ENCODE results near the gene ARHGAP25.

ARHGAP25 gene

GRCh38 chr2:68857202-68857845, 122.7 kb downstream of the ARHGAP25 start:
- DNase-seq (ENCODE audit: extremely low read depth in 1 of 2, low read depth in 1 of 2), result no peak

GRCh38 chr2:68857855-68858456, 123.3 kb downstream of the ARHGAP25 start:
- DNase-seq (ENCODE audit: extremely low read depth in 1 of 2, low read depth in 1 of 2), result no peak

GRCh38 chr2:68860111-68860510, 125.5 kb downstream of the ARHGAP25 start:
- DNase-seq (ENCODE audit: extremely low read depth in 1 of 2, low read depth in 1 of 2), result no peak

GRCh38 chr2:68861330-68861729, 126.7 kb downstream of the ARHGAP25 start:
- no peak for DNase-seq (ENCODE audit: extremely low read depth in 1 of 2, low read depth in 1 of 2)

- no peak for DNase-seq (ENCODE audit: extremely low read depth in 1 of 2, low read depth in 1 of 2)
These were observed 128.3 kb downstream of the ARHGAP25 start for GRCh38 chr2:68862889-68863288.

- DNase-seq (ENCODE audit: extremely low read depth in 1 of 2, low read depth in 1 of 2), result no peak
These were observed 129.4 kb downstream of the ARHGAP25 start for GRCh38 chr2:68863996-68864395.

- no peak for DNase-seq (ENCODE audit: extremely low read depth in 1 of 2, low read depth in 1 of 2)
These were observed 130.5 kb downstream of the ARHGAP25 start for GRCh38 chr2:68865108-68865507.

- no peak for DNase-seq (ENCODE audit: extremely low read depth in 1 of 2, low read depth in 1 of 2)
These were observed 135.6 kb downstream of the ARHGAP25 start for GRCh38 chr2:68870215-68870614.

- DNase-seq (ENCODE audit: extremely low read depth in 1 of 2, low read depth in 1 of 2), result no peak
These were observed 136.7 kb downstream of the ARHGAP25 start, which contains the start of gene BMP10 for GRCh38 chr2:68871159-68871764. BMP10 (minus strand) TSS chr2:68871397; CDS start chr2:68871358, 39 bp downstream.

Data from activated CD8-positive, alpha-beta memory T cell treated with anti-CD3 and anti-CD28 coated beads for 1 hour (primary cell).